Iris pigment epithelial cell (primary cell): ENCODE results near the gene KLF13.

ENCODE experiments used
- DNase-seq: peaks from one replicate; pipeline ENCODE4 v3.0.0-alpha.2; 2011; ENCODE audit warnings: low read depth

The KLF13 gene

DNA sequence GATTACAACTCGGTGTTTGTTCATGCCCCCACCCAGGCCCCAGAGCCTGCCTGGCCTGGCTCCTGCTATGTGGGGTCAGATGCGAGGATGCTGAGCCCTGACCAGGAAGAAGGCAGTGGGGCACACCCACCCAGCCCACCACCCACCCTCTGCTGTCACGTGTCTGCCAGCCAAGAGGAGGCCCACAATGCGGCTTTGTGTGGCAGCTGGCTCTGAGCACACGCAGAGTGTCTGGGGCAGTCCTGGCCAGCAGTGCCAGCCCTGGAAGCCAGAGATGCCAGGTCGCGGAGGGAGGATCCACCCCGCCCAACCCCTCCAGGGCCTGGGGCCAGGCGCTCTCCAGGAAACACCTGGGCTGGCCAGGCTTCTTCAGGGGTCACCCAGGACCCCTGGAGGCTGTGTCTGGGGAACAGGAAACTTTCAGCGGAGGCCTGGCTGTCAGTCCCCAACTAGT, 26.4 kb upstream of the KLF13 start:
- DNase-seq = no peak

DNA sequence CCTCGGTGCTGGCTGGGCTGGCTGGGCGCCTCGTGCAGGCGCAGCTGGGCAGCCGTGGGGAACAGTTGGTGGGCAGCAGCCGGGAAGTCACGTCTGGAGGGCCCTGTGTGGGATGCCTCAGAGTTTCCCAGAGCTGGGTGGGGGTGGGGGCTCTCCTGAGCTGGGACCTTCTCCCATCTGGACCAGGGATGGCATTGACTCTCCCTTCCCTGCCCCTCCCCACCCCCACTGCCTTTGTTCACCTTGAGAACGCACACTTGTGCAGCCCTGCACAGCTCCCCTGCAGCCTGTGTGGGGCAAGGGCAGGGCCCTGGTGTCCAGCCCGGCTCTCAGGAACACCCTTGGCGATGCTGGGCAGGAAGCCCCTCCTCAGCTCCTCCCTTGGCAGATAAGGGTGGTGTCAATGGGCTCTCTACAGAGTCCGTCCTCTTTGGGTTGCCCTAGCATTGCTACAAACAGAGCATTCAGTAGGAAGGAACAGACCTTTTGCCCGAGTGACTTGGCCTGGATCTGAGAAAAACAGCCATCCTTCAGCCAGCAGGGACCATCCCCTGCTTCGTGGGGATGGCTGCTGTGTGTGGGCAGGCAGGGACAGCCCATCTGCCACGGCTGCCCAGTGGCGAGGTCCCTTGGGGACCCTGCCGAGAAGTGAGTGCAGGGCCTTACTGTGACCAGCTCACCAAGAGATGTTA, 25.5 kb upstream of the KLF13 start:
- no peak for DNase-seq

DNA sequence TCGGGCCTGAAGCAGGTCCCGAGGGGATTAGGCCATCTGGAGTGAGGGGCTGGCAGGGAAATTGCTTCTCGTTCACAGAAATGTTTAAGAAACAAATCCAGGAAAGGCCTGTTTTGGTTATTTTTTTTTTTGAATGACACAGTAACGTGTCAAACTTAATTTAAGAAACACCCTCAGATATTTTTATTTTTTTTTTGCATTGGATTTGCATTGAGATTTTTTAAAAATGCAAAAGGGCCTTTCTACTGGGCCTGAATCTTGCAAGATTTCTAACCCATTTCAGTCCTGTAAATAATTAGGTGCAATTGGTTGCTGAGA, 25.0 kb upstream of the KLF13 start:
- DNase-seq = no peak

DNA sequence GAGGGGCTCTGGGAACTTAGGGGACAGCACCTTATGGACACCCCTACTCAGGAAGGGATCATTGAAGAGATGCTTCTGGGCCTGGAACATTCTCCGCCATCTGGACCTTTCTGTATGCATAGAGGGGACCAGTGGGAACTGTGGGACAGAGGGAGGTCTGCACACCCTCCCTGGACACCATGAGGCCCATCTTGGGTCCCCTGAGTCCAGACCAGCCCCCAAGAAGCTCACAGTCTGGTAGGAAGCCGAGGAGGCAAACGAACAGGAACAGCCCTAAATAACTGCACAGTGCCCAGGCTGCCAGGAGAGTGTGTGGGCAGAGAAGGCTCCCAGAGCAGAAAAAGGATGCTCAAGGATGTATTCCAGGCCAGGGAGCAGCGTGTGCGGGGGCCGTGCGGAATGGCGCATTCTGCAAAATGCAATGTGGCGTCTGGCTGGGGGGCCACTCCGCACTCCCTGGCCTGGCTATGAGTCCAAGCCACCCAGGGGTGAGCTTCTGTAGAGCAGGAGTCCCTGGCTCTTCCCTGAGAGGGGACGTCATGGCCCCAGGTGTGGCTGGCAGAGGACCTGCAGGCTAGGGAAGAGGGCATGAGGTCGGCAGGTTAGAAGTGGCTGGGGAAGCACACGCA, 24.5 kb upstream of the KLF13 start:
- DNase-seq = no peak

DNA sequence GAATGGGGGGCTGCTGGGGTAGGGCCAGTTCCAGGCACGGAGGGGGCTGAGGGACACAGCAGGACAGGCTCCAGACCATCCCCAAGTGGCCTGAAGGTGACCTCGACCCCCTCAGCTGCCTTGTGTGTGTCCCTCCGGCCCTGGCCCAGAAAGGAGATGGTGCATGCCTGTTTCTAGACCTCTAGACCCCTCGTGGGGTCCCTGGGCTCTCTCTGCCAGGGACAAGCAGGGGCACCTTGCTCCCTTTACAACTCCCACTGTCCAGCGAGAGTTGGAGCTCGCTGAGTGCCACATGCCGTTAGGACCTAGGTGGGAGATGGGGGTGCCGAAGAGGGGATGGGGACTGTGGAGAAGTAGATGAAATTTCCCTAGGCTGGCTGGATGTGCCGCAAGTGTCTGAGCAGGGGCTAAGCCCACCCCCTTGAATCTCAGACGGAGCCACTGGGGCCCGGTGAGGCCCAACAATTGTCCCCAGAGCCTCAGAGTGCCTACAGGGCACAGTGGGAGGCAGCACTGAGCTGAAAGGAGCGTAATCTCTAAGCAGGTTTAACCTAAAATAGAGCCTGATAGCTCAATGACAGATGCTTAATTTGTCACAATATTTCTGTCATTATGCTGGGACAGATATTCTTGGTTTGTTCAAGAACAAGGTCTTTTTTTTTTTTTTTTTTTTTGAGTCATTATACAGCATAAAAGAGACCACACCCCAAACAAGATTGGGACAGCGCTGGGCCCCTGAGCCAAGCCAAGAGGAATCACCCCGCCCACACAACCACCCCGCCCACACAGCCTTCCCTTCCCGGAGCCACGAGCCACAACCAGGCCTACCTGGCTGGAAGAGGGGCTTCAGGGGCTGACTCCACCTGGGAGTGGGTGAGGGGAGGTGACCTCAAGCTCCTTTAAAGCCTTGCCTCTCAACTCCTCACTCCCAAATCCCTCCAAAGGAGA, 23.6 kb upstream of the KLF13 start:
- DNase-seq = no peak

DNA sequence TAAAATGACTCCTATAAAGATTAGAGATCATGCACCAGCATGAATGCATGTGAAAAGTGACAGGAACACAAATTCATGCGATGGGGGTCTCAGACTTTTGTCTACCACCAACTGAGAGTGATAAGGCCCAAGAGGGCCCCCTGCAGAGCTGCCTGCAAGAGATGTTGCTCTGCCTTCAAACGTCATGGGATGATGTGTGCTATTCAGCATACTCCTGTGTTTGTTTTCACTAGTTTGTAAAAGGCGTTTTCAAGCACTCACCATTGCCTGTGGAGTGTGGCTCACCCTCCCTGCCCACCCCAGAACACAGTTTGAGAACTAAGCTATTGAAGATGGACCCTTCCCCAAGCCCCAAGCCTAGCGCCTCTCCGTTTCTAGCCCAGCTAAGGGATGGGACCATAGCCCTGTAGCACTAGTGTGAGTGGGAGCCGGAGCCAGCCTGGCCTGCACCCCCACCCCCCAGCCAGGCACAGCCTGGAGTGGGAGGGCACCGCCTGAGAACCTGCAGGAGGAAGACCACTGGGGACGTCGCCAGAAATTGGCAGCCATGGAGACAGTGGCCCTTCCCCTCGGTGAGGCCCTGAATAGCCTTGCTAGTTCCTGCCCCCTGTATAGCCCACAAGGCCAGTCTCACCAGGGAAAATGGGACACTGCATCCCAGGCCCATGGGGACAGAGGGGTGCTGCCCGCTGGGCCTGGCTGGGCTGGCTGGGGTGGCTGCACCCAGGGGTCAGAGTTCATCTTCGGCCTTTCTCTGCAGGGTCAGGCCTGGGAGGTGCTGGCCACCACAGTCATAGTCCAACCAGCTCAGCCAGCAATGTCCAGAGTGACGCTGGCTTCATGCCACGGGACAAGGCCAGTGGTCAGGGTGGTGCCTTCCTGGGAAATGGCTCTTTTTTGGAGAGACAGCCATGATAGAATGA, 22.6 kb upstream of the KLF13 start:
- no peak for DNase-seq

DNA sequence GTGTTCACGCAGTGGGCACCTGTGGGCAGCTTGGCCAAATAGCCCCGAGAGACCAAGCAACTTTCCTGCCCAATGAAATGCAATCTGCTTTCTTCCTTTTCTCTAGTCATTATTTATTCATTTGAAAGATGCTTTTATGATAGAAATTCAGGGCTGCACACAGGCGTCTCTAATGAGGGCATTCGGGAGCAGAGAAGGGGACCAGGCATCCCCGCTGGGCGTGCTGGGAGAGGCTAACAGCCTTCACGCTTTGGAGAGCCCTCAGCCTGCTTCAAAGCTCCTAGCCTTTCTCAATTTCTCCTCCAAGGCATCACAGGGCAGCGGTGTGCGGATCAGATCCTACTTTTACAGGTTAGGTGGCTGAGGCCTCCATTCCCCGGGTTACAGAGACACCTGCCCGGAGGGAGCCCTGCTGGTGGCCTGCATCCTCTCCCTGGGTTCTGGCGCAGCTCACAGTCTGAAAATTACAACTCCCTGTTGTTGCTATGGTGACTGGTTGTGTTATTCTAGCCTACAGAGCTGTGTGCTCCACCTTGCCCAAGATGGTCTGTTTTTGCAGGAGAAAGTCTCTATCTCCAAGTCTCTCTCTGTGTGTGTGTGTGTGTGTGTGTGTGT, 21.8 kb upstream of the KLF13 start:
- no peak for DNase-seq

DNA sequence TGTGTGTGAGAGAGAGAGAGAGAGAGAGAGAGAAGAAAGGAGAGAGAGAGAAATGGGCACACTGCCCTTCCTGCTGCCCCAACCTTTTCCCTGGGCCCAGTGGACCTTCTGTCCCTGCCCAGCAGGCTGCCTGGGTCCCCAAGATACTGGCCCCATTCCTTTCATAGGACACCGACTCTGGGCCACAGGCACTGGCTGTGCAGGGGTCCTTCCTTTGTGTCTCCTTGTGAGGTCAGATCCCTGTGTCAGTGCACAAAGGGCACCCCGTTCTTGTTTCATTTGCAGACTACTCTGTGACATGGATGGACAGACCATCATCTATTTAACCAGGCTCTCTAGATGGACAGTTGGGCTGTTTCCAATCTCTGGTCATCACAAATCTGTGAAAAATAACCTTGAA, 21.3 kb upstream of the KLF13 start:
- no peak for DNase-seq

DNA sequence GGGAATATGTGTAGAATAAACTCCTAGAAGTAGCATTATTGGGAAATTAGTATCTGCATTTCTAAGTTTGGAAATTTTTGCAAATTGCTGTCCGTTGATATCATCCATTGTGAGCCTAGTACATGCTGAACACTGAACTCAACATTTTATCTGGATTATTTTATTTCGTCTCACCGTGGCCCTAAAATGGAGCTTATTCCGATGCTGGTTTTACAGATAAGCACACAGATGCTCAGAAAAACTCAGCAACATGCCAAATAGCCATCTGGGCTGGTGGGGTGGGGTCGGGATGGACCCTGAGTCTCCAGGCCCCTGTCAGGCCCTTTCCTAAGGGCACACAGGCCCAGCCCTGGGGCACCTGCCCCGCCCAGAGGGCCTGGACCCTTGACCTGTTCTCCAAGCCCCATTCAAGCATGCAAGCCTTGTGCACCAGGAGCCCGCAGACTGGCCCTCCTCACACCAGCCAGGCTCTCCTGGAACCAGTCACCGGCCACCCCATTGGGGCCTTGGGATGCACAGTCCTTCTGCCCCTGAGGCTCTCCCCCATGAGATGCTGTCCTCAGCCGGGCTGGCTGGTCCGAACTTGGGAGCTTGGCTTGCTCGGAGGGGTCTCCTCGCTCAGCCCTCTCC, 20.7 kb upstream of the KLF13 start:
- DNase-seq = no peak

DNA sequence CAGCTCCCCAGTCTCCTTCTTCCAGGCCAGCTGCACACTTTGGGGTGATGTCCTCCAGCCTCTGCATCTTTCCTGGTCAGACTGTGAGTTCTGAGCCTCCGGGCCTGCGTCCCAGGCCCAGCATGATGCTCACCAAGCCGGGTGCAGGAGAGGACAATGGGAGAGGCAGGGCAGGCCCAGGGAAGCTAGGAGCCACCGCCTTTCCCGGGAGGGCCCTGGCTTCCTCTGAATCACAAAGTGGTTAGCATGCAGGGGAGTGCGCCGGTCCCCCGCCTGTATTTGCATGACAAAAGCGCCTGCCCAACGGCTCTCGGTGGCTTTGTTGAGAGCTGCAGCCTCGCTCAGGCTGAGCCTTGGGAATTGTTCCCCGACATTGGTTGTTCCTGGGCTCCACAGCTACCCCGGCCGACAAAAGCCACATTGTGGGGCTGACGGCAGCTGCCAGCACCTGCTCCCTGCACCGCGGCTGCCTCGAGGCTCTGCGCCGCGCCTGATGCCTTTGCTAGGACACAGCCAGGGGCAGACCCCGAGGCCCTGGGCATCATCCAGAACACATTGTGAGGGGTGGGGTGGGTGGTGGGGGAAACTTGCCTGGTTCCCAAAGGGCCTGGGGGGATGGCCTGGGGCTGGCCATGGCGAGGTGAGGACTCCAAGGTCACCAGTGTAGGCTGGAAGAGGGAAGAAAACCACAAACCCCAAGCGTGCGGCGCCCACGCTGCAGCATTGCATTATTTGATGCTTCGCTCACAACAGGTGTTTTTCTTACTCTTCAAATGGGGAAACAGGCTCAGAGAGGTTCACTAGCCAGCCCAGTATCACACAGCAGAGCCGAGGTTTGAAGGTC, 20.0 kb upstream of the KLF13 start:
- no peak for DNase-seq

DNA sequence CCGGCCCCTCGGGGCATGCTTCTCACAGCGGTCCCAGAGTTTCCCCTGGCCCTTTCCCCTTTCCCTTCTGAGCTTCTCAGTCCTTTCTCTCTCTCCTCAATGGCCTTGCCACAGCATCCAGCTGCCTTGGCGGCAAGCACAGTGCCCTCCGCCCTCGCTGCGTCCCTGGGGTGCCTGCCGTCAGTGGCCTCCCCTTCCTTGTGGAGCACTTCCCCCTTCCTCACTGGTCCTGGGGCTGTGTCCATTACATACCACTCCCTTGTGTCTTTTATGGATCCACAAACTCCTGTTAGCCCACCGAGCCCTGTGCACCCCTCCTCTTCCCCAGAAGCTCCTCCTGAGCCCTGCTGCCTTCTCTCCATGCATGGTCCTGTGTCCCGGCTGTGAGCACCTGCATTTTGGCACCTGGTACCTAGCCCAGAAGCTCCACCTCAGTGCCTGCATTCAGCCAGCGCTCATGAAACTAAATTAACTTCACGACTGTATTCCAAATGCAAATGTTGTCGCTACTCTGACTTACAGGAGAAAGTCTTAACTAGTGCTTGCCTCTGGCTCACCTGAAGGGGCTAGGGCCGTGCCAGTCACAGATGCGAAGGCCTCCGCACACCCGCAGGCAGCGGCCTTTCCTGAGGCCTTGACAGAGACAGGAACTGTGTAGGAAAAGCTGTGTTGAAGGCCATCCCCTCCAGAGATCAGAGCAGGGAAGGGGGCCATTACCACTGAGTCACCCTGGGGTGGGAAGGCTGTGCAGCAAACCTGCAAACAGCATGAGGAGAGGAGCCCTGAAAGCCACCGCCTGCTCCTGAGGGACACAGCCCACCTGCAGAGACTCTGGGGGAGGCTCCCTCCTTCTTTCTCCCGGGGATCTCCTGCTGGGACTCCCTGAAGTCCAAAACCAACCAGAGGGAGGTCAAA, 19.1 kb upstream of the KLF13 start:
- no peak for DNase-seq

DNA sequence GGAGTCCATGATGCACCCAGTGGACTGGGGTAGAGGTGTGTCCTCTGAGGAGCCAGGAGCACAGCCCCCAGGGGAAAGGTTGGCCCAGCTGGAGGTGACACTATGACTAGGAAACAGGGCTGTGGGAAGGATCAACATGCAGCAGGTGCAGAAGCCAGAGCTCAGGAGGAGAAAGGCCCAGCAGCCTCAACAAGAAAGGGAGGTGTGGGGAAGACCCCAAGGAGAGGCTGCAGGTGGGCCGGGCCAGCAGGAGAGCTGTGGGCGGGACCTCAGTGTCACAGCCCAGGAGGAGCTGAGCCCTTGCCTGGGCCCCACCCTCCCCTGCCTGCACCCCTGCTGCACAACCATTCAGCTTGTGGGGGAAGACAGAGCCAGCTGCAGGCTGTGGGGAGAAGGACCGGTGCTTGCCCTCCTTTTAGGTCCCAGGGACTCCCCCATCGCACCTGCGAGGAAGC, 18.4 kb upstream of the KLF13 start:
- DNase-seq = no peak

DNA sequence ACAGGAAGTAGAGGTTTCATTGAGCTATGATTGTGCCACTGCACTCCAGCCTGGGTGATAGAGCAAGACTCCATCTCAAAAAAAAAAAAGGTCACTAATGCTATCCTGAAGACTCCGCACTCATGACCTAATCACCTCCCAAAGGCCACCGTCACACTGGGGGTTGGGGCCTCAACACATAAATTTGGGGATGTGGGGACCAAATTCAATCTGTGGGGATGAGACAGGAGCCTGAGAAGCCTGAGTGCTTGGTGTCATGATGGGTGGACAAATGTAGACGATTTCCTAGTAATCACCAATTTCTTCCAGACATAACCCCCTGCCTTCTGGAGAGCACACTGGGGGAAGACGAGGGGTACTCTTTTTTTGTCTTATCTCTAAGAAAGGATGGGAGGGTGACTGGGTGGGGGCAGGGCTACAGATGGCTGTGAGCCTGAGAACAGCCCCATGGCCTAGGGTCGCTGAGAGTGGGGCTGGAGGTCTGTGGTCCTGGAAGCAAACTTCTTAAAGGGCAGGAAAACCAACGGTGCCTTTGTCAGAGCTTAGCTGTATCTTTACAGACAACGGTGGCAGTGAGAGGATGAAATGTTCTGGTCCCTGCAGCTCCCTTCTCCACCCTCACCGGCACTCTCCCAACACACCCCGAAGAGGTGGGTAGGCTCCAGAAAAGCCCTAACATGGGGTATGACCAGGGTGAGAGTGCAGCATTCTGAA, 16.6 kb upstream of the KLF13 start:
- DNase-seq = no peak

DNA sequence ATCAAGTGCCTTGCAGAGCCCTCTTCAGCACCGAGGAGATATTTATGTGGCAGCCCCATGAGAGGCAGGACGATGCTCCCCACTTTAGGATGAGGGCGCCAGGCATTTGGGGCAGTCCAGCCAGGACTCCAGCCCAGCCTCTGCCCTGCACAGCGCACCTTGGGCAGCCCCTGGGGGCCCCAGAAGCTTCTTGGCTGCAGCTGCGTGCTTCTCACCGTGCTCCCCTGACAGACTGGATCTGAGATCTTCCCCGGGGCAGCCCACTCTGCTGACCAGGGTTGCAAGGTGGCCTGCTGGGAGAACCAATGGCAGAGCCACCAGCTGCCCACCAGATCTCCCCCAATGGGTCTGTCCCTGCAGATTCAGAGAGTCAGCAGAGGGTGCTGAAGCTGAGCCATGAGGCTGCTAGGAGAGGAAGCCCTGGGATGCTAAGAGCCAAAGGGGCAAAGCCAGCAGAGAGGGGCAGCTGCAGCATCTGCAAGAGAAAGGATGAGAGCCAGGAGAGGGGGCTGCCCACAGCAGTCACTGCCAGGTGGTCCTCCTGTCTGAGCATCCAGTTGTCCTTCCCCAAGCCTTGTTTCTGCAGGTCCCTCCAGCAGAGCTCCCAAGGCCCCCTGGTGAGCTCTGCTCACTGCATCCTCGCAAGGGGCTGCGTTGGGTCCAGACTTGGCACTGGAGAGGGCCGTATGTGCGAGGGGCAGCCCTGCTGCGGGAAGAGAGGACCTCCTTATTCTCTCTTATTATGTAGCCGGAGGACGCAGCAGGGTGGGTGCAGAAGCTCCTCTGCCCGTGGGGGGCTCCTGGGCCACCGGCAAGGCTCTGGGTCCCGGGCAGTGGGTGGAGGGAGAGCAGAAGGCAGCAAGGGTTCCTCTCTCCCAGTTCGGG, 14.7 kb upstream of the KLF13 start:
- DNase-seq = no peak

DNA sequence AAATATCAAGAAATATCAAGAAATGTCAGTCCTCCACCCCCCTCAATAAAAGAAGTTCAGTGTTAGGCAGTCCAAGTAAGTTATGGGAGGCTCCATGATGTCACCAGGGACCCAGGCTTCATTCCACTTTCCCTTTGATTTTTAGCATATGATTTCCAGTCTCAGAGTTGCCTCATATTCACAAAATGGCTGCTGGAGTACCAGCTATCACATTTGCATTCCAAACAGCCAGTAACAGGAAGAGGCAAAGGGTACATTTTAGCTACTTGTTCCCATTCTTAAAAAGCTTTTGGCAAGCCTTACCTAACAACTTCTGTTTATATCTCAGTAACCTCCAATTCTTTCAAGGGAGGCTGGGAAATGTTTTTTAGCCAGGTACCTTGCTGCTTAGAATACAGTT, 13.4 kb upstream of the KLF13 start:
- no peak for DNase-seq

DNA sequence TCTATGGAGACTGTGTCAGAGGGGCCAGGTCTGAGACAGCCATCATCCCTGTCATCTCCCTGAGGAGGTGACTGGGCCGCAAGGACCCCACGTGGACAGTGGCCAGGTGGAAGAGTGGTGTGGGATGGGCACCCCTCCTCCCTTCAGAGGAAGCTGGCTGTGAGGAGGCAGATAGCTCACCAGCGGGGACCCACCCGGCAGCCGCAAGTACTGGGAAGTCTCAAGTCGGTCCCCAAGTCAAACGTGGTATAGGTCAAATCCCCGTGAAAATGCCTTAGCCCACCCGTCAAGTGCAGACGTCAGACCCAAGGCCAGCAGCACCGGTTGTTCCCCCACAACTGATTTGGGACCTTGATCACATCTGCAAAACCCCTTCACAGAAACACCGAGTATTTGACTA, 12.3 kb upstream of the KLF13 start:
- DNase-seq = no peak

DNA sequence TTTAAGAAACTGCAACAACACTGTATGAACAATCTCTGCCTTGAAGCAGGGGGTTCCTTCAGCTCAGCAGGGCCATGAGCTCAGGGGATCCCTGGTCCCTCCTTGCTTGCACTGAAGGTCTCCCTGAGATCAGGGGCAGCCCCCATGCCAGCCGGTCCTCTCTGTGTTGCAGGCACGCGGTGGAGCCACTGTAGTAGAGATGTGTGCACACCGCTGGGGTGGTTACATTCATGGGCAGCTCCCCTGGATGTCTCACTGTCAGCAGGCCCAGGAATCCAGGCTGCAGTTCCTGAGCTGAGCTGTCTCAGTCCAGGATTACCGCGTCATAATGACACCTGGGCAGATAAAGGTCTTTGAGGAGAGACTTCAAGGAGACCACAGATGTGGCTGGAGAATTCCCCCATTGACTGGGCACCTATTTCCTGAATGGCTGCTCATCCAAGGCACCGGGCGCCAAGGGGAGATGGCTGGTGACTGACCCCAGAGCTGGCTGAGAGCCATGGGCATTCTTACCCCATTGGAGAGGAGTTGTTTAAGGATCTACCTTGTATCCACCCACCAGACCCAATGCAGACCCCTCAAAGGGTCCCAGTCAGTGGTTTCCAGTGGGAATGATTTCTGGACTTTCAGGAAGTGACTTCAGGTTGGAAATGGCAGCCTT, 10.4 kb upstream of the KLF13 start:
- no peak for DNase-seq
